ENCODE measurements around the gene LYRM4.

- TF ChIP-seq RBAK (tag by site-specific recombination; IDR thresholded peaks at IDR 0.05): no peak
- TF ChIP-seq, protein P1, sequence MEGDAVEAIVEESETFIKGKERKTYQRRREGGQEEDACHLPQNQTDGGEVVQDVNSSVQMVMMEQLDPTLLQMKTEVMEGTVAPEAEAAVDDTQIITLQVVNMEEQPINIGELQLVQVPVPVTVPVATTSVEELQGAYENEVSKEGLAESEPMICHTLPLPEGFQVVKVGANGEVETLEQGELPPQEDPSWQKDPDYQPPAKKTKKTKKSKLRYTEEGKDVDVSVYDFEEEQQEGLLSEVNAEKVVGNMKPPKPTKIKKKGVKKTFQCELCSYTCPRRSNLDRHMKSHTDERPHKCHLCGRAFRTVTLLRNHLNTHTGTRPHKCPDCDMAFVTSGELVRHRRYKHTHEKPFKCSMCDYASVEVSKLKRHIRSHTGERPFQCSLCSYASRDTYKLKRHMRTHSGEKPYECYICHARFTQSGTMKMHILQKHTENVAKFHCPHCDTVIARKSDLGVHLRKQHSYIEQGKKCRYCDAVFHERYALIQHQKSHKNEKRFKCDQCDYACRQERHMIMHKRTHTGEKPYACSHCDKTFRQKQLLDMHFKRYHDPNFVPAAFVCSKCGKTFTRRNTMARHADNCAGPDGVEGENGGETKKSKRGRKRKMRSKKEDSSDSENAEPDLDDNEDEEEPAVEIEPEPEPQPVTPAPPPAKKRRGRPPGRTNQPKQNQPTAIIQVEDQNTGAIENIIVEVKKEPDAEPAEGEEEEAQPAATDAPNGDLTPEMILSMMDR (tag by site-specific recombination; IDR thresholded peaks at IDR 0.05): no peak
- no peak for TF ChIP-seq ZNF214 (tag by site-specific recombination; IDR thresholded peaks at IDR 0.05; ENCODE audit: borderline replicate concordance)
- TF ChIP-seq ZNF311 (tag by site-specific recombination; IDR thresholded peaks at IDR 0.05; ENCODE audit: borderline replicate concordance): no peak
- TF ChIP-seq ZNF138 (tag by site-specific recombination; IDR thresholded peaks at IDR 0.05; ENCODE audit: borderline replicate concordance): no peak
- TF ChIP-seq, protein P2, sequence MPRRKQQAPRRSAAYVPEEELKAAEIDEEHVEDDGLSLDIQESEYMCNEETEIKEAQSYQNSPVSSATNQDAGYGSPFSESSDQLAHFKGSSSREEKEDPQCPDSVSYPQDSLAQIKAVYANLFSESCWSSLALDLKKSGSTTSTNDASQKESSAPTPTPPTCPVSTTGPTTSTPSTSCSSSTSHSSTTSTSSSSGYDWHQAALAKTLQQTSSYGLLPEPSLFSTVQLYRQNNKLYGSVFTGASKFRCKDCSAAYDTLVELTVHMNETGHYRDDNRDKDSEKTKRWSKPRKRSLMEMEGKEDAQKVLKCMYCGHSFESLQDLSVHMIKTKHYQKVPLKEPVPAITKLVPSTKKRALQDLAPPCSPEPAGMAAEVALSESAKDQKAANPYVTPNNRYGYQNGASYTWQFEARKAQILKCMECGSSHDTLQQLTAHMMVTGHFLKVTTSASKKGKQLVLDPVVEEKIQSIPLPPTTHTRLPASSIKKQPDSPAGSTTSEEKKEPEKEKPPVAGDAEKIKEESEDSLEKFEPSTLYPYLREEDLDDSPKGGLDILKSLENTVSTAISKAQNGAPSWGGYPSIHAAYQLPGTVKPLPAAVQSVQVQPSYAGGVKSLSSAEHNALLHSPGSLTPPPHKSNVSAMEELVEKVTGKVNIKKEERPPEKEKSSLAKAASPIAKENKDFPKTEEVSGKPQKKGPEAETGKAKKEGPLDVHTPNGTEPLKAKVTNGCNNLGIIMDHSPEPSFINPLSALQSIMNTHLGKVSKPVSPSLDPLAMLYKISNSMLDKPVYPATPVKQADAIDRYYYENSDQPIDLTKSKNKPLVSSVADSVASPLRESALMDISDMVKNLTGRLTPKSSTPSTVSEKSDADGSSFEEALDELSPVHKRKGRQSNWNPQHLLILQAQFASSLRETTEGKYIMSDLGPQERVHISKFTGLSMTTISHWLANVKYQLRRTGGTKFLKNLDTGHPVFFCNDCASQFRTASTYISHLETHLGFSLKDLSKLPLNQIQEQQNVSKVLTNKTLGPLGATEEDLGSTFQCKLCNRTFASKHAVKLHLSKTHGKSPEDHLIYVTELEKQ (tag by site-specific recombination; IDR thresholded peaks at IDR 0.05; ENCODE audit: borderline replicate concordance): no peak
- TF ChIP-seq, protein P3, sequence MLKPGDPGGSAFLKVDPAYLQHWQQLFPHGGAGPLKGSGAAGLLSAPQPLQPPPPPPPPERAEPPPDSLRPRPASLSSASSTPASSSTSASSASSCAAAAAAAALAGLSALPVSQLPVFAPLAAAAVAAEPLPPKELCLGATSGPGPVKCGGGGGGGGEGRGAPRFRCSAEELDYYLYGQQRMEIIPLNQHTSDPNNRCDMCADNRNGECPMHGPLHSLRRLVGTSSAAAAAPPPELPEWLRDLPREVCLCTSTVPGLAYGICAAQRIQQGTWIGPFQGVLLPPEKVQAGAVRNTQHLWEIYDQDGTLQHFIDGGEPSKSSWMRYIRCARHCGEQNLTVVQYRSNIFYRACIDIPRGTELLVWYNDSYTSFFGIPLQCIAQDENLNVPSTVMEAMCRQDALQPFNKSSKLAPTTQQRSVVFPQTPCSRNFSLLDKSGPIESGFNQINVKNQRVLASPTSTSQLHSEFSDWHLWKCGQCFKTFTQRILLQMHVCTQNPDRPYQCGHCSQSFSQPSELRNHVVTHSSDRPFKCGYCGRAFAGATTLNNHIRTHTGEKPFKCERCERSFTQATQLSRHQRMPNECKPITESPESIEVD (tag by site-specific recombination; IDR thresholded peaks at IDR 0.05): no peak
These were observed 120.7 kb downstream of the LYRM4 start for GRCh38 chr6:5139828-5140771.

Data from HEK293 (cell line).